C4-2B (cell line): Measurements from ENCODE around the gene SPINDOC.

Source experiments
- H3K27ac ChIP-seq: fragments of 450-650 bp; 2 replicates; pipeline ENCODE4 v1.5.1; 2017
- CTCF ChIP-seq: fragments of 450-650 bp; conservative IDR thresholded peaks from 2 replicates; pipeline ENCODE4 v1.5.1; 2017; ENCODE audit warnings: mild to moderate bottlenecking
- ZFX ChIP-seq: fragments of 450-650 bp; IDR thresholded peaks from 2 replicates; pipeline ENCODE4 v1.6.1; 2017

Gene SPINDOC

GRCh38 chr11:63876616-63877015 lies 63.4 kb downstream of the SPINDOC start:
- H3K27ac ChIP-seq, result no peak overlapping the region
- TF ChIP-seq CTCF (no peak), ZFX (no peak)
